ENCODE measurements around the gene FGFR3. TPM values are rescaled to one million over a fixed set of nuclear protein-coding genes. Genes with fewer than 3 reads are reported as not detected.
A peak's percentile ranks its signal among the peaks of the same experiment; 100 is the strongest.

The FGFR3 gene
- total RNA-seq, 1 donor from 2014 or later: 6.4 TPM

DNA sequence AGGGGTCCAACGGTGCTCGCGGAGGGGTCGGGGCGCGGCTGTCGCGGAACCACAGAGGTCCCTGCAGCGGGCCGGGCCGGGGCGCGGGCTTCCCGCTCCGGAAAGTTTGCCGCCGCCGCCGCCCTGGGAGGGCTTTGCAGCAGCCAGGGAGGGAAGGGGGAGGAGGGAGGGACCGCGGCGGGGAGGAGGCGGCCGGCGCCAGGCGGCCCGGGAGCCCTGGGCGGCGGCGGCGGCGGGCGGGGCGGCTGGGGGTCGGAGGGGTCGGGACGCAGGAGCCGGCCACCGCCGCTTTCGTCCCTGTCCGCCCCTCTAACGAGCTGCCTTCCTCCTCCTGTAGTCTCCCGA lies 375 bp downstream of the FGFR3 start:
- no peak for DNase-seq (ENCODE audit: extremely low spot score, unreplicated experiment)
- H3K4me1 Mint-ChIP-seq (ENCODE audit: unreplicated experiment): peaks cover 5% of the 10 kb centered on the region

GRCh38 chr4:1793940-1794808 lies 1.1 kb downstream of the FGFR3 start:
- Mint-ChIP-seq H3K9me3 (ENCODE audit: unreplicated experiment) (no peaks in the 10 kb centered on the region), H3K27me3 (ENCODE audit: unreplicated experiment) (no peaks in the 10 kb centered on the region), H3K4me1 (ENCODE audit: unreplicated experiment) (no peaks in the 10 kb centered on the region), H3K4me3 (ENCODE audit: unreplicated experiment) (peak overlapping the region; percentile 63), H3K27ac (ENCODE audit: unreplicated experiment) (no peak overlapping the region), H3K36me3 (ENCODE audit: unreplicated experiment) (no peaks in the 10 kb centered on the region)
- DNase-seq (ENCODE audit: extremely low spot score, unreplicated experiment): no peak
- TF ChIP-seq, protein P1, sequence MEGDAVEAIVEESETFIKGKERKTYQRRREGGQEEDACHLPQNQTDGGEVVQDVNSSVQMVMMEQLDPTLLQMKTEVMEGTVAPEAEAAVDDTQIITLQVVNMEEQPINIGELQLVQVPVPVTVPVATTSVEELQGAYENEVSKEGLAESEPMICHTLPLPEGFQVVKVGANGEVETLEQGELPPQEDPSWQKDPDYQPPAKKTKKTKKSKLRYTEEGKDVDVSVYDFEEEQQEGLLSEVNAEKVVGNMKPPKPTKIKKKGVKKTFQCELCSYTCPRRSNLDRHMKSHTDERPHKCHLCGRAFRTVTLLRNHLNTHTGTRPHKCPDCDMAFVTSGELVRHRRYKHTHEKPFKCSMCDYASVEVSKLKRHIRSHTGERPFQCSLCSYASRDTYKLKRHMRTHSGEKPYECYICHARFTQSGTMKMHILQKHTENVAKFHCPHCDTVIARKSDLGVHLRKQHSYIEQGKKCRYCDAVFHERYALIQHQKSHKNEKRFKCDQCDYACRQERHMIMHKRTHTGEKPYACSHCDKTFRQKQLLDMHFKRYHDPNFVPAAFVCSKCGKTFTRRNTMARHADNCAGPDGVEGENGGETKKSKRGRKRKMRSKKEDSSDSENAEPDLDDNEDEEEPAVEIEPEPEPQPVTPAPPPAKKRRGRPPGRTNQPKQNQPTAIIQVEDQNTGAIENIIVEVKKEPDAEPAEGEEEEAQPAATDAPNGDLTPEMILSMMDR (IDR thresholded peaks at IDR 0.05): no peak

More for the DNA sequence above, 375 bp downstream of the FGFR3 start:
- Mint-ChIP-seq H3K27me3 (ENCODE audit: unreplicated experiment) (no peaks in the 10 kb centered on the region), H3K4me3 (ENCODE audit: unreplicated experiment) (no peak overlapping the region), H3K27ac (ENCODE audit: unreplicated experiment) (no peak overlapping the region), H3K36me3 (ENCODE audit: unreplicated experiment) (no peaks in the 10 kb centered on the region), H3K9me3 (ENCODE audit: unreplicated experiment) (no peaks in the 10 kb centered on the region)
- TF ChIP-seq, protein P1 (IDR thresholded peaks at IDR 0.05): no peak

DNA sequence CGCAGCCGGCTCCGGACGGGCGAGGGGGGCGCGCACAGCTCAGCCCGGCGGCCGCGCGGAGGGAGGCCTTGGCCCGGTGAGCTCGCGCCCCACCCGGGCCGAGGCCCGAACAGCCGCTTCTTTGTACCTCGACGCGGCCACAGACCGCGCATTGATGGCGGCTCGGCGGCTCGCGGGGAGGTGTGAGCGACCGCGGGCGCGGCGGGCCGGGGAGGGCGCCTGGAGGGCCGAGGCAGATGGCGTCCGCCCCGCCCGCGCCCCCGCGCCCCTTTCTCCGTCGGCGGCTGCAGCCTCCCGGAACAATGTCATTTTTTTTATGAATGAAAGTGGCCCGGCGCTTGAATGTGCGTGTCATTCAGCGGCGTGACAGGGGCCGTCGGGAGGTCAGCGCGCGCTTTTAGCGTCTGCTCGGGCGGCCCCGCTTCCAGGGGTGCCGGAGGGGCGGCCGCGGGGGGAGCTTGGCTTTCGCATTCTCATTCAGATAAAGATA lies 1.8 kb downstream of the FGFR3 start:
- Mint-ChIP-seq H3K36me3 (ENCODE audit: unreplicated experiment) (no peaks in the 10 kb centered on the region), H3K27ac (ENCODE audit: unreplicated experiment) (no peak overlapping the region), H3K4me3 (ENCODE audit: unreplicated experiment) (no peak overlapping the region), H3K9me3 (ENCODE audit: unreplicated experiment) (no peaks in the 10 kb centered on the region), H3K4me1 (ENCODE audit: unreplicated experiment) (no peaks in the 10 kb centered on the region), H3K27me3 (ENCODE audit: unreplicated experiment) (no peaks in the 10 kb centered on the region)
- DNase-seq (ENCODE audit: extremely low spot score, unreplicated experiment): no peak
- TF ChIP-seq, protein P1 (IDR thresholded peaks at IDR 0.05): no peak

DNA sequence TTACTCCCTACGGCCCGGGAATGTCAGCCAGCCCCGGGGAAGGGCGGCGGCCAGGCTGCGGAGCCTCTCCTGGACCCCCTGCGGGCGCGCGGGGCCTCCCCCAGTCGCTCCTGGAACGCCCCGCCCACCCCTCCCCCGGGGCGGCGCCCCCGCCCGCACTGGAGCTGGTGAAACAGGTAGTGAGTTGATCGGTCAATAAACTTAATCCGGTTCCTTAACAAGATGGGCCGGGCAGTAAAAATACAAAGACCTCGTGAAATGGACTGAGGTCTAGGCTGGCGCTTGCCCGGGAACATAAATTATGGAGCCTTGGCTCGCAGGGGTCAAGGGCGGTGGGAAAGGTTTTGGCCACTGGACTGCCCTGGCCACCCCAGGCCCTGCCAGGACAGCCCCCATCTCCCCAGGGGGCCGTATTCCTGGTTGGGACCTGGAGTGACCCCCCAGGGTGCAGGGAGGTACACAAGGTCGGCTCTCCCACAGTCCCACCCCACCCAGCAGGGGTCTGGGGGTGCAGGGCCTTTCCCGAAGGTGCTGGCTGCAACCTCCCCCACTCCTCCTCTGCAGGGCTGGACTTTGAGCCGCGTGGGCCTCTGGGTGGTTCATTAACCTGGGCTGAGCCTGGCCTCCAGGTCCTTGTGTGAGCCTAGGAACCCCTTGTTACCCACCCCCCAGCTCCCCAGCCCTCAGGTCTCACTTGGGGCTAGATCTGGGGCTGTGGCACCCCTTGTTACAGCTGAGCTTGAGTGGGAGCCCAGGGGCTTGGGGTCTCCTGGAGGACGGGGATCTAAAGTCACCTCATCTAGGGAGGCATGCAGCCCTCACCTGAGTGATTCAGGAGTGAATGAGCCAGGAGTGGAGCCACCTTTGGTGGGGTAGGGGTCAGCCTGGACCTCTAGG lies 2.5 kb downstream of the FGFR3 start:
- peak overlapping the region; percentile 22 for H3K4me3 Mint-ChIP-seq (ENCODE audit: unreplicated experiment)
- no peak for DNase-seq (ENCODE audit: extremely low spot score, unreplicated experiment)
- no peak overlapping the region for H3K27ac Mint-ChIP-seq (ENCODE audit: unreplicated experiment)
- H3K36me3 Mint-ChIP-seq (ENCODE audit: unreplicated experiment): no peaks in the 10 kb centered on the region
- H3K9me3 Mint-ChIP-seq (ENCODE audit: unreplicated experiment): no peaks in the 10 kb centered on the region
- H3K4me1 Mint-ChIP-seq (ENCODE audit: unreplicated experiment): no peaks in the 10 kb centered on the region
- no peaks in the 10 kb centered on the region for H3K27me3 Mint-ChIP-seq (ENCODE audit: unreplicated experiment)
- TF ChIP-seq, protein P1 (IDR thresholded peaks at IDR 0.05): no peak
